HG03460 (cell line): ENCODE data around the gene AFF4.

Experiments used
- ATAC-seq: cut with Tn5 transposase; IDR thresholded peaks from one replicate; pipeline ENCODE4 v1.9.1; 2021; ENCODE audit not compliant: unreplicated experiment

The AFF4 gene

GRCh38 chr5:132830436-132831094 is 132.9 kb downstream of the AFF4 start, which contains the start of gene SHROOM1:
TSS of gene SHROOM1 (minus strand) at chr5:132830647. CDS start at chr5:132826140, 4,507 bp downstream.
- ATAC-seq, result peak; percentile 64

GRCh38 chr5:132829742-132830435 is 133.5 kb downstream of the AFF4 start:
- ATAC-seq, result peak; percentile 74

DNA sequence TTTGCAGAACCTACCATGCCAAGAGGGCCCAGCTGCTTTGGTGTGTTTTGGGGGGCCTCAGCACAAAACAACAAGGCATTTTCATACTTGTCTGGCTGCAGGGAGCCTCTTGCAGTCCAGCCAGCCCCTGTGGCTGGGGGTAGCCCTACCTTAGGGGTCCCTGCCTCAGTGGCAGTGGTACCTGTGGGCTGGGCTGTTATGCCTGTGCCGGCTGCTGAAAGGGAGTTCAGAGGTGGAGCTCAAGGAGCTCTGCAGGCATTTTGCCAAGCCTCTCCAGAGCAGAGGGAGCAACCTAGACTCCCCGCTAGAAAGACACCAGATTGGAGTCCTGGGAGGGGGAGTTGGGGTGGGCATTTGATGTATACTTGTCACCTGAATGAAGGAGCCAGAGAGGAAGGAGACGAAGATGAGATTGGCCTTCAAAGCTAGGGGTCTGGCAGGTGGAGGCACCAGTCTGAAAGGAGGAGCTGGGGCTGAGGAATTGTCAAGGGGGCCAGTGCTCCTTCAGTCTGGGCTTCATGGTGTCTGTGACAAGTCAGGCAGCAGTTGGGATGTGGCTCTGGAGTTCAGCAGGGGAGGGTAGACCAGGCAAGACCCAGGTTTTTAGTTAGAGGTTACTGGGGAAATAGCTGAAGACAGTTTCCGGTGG is 134.5 kb downstream of the AFF4 start:
- ATAC-seq, result no peak

DNA sequence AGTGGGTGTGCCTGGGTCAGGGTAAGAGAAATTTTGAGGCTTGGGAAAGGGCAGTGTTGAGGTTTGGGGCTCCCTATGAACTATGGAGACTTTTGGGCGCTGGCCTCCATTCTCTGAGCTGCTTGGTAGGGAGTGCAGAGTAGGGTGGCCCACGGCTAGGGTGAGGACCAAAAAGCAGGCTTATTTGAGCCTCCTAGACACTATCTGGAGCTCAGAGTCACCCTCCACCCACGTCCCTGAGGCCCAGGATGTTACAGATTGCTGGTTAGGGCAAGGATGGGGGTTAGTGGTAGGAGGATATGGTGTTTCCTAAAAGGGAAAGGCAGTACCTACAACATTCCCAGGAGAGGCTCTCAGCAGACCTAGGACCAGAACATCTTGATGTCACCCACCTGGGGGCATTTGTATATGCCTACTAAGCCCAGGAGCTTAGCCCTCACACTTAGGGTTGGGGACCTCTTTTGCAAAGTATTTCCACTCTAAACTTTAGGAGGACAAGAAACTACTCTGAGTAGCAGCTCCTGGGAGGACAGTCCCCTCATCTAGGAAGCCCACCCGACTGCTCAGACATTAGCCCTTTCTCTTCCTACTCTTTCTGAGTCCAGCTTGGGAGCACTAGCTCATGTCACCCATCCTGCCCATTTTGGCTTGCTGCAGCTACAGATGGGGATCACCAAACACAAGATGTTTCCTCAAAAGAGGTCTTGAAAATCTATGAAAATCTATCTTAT is 135.3 kb downstream of the AFF4 start:
- ATAC-seq, result no peak

GRCh38 chr5:132826424-132827082 is 136.9 kb downstream of the AFF4 start:
- no peak for ATAC-seq

DNA sequence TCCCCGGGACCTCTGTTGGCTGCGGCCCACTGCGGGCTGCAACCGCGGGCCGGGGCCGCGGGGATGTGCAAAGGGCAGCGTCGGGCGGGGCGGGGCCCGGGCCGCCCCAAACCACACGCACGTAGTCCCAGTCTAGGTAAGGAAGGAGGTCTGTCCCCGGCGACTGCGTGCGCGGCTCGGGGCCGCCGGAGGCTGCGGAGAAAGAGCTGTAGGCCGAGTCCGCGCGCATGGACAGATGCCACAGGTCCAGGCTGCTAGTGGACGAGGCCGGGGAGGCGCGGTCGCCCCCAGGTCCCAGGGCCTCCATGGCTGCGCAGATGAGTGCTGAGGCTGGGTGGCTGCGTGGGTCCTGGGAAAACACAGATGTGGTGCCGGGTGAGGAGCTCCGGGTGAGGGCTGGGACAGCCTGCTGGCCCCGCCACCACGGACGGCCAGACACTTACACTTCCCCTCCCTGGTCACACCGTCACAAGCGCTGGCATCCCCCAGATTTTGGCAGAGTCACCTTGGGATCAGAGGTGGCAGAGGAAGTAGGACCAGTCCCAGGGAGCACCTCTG is 137.5 kb downstream of the AFF4 start:
- no peak for ATAC-seq
